Brain microvascular endothelial cell (primary cell): ENCODE data around the gene SERINC2.

Source experiments
- DNase-seq: peaks from one replicate; pipeline ENCODE4 v3.0.0-alpha.2; 2020
- H3K27ac ChIP-seq: fragments of 250-450 bp; sonication (Bioruptor Pico); 2 replicates; pipeline ENCODE4 v1.5.1; 2020; ENCODE audit warnings: mild to moderate bottlenecking, moderate library complexity
- H3K27me3 ChIP-seq: fragments of 250-450 bp; sonication (Bioruptor Pico); replicated peaks from 2 replicates; pipeline ENCODE4 v1.5.1; 2020; ENCODE audit warnings: mild to moderate bottlenecking
- H3K36me3 ChIP-seq: fragments of 250-450 bp; sonication (Bioruptor Pico); replicated peaks from 2 replicates; pipeline ENCODE4 v1.5.1; 2020; ENCODE audit warnings: mild to moderate bottlenecking
- H3K4me3 ChIP-seq: 2 replicates; pipeline ENCODE4 v1.5.1; 2011; ENCODE audit warnings: low read depth, mild to moderate bottlenecking, control low read depth, low read length, moderate library complexity
- in situ Hi-C: cut with HindIII; loops from 2 replicates; pipeline ENCODE4 v1.10.0; 2017; ENCODE audit warnings: low sequenced_read_pairs, low pct_ligation_motif_present
- TF ChIP-seq, protein P1 (sequence below): IDR thresholded peaks from 2 replicates; pipeline ENCODE4 v1.5.1; 2011; ENCODE audit warnings: low read depth, mild to moderate bottlenecking, moderate library complexity, low read length, control low read depth, inconsistent platforms; ENCODE audit errors: missing control alignments

The SERINC2 gene

DNA sequence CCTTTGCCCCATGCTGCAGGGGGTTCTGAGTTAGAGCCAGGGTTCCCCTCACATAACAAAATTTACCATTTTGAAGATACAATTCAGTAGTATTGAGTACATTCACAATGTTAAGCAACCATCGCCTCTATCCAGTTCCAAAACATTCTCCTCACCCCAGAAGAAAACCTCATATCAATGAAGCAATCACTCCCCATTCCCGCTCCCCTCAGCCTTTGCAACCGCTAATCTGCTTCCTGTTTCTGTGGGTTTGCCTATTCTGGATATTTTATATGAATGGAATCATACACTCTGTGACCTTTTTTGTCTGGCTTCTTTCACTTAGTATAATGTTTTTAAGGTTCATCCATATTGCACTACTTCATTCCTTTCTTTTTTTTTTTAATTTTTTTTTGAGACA lies 32.9 kb downstream of the SERINC2 start:
- H3K27me3 ChIP-seq: no peaks in the 10 kb centered on the region
- DNase-seq: no peak
- no peak overlapping the region for H3K27ac ChIP-seq
- in situ Hi-C loops: no loop called here
- no peak overlapping the region for H3K4me3 ChIP-seq
- H3K36me3 ChIP-seq: no peaks in the 10 kb centered on the region
- TF ChIP-seq, protein P1, sequence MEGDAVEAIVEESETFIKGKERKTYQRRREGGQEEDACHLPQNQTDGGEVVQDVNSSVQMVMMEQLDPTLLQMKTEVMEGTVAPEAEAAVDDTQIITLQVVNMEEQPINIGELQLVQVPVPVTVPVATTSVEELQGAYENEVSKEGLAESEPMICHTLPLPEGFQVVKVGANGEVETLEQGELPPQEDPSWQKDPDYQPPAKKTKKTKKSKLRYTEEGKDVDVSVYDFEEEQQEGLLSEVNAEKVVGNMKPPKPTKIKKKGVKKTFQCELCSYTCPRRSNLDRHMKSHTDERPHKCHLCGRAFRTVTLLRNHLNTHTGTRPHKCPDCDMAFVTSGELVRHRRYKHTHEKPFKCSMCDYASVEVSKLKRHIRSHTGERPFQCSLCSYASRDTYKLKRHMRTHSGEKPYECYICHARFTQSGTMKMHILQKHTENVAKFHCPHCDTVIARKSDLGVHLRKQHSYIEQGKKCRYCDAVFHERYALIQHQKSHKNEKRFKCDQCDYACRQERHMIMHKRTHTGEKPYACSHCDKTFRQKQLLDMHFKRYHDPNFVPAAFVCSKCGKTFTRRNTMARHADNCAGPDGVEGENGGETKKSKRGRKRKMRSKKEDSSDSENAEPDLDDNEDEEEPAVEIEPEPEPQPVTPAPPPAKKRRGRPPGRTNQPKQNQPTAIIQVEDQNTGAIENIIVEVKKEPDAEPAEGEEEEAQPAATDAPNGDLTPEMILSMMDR: no peak

DNA sequence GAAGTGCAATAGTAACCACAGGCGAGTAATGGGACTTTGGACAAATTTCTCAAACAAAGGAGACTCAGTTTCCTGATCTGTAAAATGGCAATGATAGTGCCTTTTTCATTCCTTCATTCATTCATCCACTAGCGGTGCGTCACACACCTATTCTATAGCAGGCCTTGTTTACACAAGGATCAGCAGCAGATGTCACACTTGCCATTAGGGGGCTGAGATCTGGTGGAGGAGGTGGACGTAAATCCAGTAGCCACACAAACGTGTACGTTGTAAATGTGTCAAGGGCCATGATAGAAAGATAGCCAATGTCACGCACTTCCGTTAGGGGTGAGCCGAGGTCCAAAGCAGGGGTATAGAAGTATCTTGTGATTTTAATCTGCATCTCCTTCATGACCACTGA lies 34.2 kb downstream of the SERINC2 start:
- no peak for DNase-seq
- TF ChIP-seq, protein P1: peak; percentile 5
- Histone ChIP-seq H3K36me3 (no peaks in the 10 kb centered on the region), H3K27me3 (no peaks in the 10 kb centered on the region), H3K4me3 (no peak overlapping the region), H3K27ac (no peak overlapping the region)
- in situ Hi-C loops: no loop called here

DNA sequence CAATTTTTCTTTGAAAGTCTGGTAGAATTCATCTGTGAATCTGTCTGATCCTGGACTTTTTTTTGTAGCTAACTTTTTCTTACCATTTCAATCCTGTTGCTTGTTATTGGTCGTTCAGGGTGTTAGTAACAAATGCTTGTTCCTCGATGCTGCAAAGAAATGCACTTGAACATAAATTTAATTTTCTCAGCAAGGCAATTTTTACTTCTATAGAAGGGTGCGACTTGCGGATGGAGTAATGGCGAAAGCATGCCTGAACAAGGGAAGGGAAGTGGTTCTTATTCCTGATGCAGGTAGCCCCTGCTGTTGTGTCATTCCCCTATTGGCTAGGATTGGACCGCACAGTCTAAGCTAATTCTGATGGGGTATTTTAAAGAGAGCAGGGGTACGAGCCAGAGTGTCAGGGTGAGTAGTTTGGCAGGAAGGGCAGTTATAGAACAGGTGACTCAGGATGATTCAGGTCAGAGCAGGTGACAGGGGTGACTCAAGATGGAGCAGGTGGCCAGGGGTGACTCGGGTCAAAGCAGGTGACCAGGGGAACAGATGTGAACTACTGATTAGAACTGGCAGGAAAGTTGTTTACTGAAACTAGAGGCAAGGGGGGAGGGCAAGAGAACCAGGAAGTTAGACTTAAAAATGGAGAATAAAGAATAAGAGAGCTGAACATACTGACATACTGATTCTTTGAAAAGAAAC lies 40.5 kb downstream of the SERINC2 start:
- no peaks in the 10 kb centered on the region for H3K27me3 ChIP-seq
- no peaks in the 10 kb centered on the region for H3K36me3 ChIP-seq
- TF ChIP-seq, protein P1: no peak
- H3K27ac ChIP-seq: no peak overlapping the region
- DNase-seq: no peak
- H3K4me3 ChIP-seq: no peak overlapping the region
- in situ Hi-C loops: no loop called here

DNA sequence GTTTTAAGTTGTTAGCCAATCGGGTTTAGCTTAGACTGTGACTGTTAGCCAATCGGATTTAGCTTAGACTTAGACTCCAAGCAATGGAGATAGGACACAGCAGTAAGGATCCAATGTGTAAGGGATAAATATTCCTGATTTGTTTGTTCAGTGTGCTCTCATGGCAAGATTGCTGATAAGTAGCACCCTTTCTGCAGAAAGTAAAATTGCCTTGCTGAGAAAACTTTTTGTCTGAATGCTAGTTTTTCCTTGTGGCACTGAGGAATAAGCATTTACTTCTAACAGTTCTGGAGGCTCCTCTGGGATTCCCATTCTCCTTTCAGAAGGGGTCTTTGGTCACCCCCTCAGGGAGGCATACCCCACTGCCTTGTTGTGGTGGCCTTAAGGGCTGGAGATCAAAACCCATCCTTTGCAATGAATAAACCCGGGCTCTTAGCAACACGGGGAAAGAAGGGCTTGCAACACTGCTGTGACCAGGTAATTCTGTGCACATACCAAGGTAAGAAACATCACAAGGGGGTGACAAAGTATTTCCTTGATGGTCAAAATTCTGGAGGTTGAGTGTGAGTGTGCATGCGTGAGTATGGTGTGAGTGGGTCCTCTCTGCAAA lies 45.4 kb downstream of the SERINC2 start:
- Histone ChIP-seq H3K27me3 (peaks cover 9% of the 10 kb centered on the region), H3K4me3 (no peak overlapping the region), H3K36me3 (no peaks in the 10 kb centered on the region), H3K27ac (no peak overlapping the region)
- in situ Hi-C loops: no loop called here
- TF ChIP-seq, protein P1: no peak
- no peak for DNase-seq

DNA sequence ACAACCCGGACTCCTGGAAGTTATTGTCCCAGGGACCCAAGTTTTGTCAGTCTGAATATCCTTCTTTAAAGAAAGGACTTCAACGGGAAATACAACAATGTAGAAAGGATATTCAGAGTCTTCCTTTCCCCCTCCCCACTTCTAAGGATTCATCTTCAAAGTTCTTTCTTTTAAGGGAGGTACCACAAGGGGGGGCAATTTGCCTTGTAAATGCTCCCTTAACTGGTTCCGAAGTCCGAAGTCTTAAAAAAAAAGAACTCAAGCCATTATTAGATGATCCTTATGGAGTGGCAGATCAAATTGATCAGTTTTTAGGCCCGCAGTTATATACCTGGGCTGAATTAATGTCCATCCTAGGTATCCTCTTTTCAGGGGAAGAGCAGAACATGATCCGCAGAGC lies 47.0 kb downstream of the SERINC2 start:
- DNase-seq: no peak

More for the DNA sequence above, 47.0 kb downstream of the SERINC2 start:
- Histone ChIP-seq H3K36me3 (no peaks in the 10 kb centered on the region), H3K27me3 (peaks cover 9% of the 10 kb centered on the region), H3K4me3 (no peak overlapping the region), H3K27ac (no peak overlapping the region)
- in situ Hi-C loops: no loop called here
- TF ChIP-seq, protein P1: peak; percentile 32
